Choroid plexus epithelial cell (primary cell): ENCODE data around the gene CSMD2.

Source experiments
- DNase-seq: peaks from one replicate; pipeline ENCODE4 v3.0.0-alpha.2; 2010; ENCODE audit warnings: low read depth
- H3K4me3 ChIP-seq: 2 replicates; pipeline ENCODE4 v1.5.1; 2011; ENCODE audit warnings: low read depth, mild to moderate bottlenecking, control low read depth, low read length, moderate library complexity
- CTCF ChIP-seq: conservative IDR thresholded peaks from 2 replicates; pipeline ENCODE4 v1.5.1; 2011; ENCODE audit warnings: low read depth, mild to moderate bottlenecking, control low read depth, inconsistent platforms, low read length, moderate library complexity

Gene CSMD2

GRCh38 chr1:33719771-33720670 lies 445.0 kb downstream of the CSMD2 start:
- no peak for TF ChIP-seq CTCF
- DNase-seq, result peak; percentile 1
- H3K4me3 ChIP-seq, result no peak overlapping the region

- no peak for DNase-seq
- no peak overlapping the region for H3K4me3 ChIP-seq
- TF ChIP-seq CTCF, result no peak
Measured at GRCh38 chr1:33719326-33719725, 445.7 kb downstream of the CSMD2 start.

DNA sequence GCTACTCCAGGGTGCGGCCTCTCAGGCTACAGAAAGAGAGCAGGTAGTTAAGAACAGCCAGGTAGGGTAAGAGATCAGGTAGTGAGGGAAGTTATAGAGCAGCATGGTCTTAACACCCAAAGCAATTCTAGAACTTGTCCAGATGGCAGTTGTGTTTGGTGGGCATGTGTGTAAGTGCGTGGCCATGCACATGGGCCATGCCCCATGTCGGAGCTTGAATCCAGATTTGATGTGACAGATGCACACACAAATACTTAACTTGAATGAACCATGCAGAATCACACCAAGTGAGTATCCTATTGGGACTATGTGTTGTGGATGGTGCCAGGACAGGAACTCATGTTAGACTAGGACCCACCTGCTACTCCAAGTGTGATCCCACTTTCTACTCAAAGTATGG lies 446.8 kb downstream of the CSMD2 start:
- no peak for DNase-seq
- H3K4me3 ChIP-seq, result no peak overlapping the region
- no peak for TF ChIP-seq CTCF

DNA sequence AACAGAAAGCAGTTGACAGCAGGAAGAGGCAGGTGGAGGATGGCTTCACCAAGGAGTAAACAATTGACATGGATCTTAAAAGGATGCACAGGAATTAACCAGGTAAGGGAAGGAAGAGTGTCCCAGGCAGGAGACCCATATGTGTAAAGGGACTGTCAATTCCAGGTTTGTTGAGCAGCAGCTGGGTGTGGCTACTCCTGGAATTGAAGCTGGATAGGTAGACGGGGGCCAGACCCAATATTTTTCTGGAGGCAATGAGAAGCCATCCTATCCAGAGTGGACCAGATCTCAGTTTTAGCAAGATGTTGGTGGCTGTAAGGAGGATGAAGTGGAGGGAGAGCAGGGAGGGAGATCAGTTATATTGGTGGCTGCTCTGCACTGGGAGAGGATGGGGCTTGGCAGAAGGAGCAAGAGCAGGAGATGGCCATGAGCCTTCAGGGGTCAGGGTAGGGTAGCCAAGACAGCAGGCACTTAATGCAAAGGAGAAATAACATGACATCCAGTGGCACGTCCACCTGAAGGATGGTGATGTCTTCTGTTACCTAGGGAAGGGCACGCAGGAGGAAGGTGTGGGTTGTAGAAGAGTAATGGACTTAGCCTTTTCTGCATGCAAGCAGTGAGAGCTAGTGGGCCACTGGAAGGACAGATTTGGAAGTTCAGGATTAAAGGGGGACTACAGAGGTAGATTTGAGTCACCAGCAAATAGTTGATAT lies 447.9 kb downstream of the CSMD2 start:
- H3K4me3 ChIP-seq, result no peak overlapping the region
- no peak for TF ChIP-seq CTCF
- DNase-seq, result no peak

GRCh38 chr1:33715195-33715811 lies 449.7 kb downstream of the CSMD2 start:
- no peak for DNase-seq
- TF ChIP-seq CTCF, result no peak
- no peak overlapping the region for H3K4me3 ChIP-seq

GRCh38 chr1:33714421-33714820 lies 450.6 kb downstream of the CSMD2 start:
- TF ChIP-seq CTCF, result no peak
- no peak for DNase-seq
- H3K4me3 ChIP-seq, result no peak overlapping the region
